Kidney capillary endothelial cell (primary cell): Measurements from ENCODE around the gene HIBADH.

ENCODE experiments used
- DNase-seq: peaks from one replicate; pipeline ENCODE4 v3.0.0-alpha.2; 2018; ENCODE audit warnings: low spot score

HIBADH gene

GRCh38 chr7:27487509-27487908, 175.2 kb downstream of the HIBADH start:
- no peak for DNase-seq

- no peak for DNase-seq
Measured at GRCh38 chr7:27484451-27484850, 178.2 kb downstream of the HIBADH start.

GRCh38 chr7:27482219-27482618, 180.5 kb downstream of the HIBADH start:
- DNase-seq, result no peak

- no peak for DNase-seq
Measured at GRCh38 chr7:27478556-27478955, 184.1 kb downstream of the HIBADH start.

GRCh38 chr7:27478084-27478483, 184.6 kb downstream of the HIBADH start:
- DNase-seq, result no peak

- DNase-seq, result no peak
Measured at GRCh38 chr7:27476493-27476892, 186.2 kb downstream of the HIBADH start.
